HG03460 (cell line): ENCODE data around the gene UNC119.

Source experiments
- ATAC-seq: cut with Tn5 transposase; IDR thresholded peaks from one replicate; pipeline ENCODE4 v1.9.1; 2021; ENCODE audit not compliant: unreplicated experiment

Gene UNC119

GRCh38 chr17:28545141-28545503, 7.3 kb downstream of the UNC119 start:
- ATAC-seq, result no peak

GRCh38 chr17:28544402-28545140, 7.9 kb downstream of the UNC119 start:
- no peak for ATAC-seq

GRCh38 chr17:28541439-28541838, 11.0 kb downstream of the UNC119 start:
- no peak for ATAC-seq

GRCh38 chr17:28540231-28540630, 12.2 kb downstream of the UNC119 start:
- no peak for ATAC-seq

GRCh38 chr17:28538296-28538895, 14.0 kb downstream of the UNC119 start:
- no peak for ATAC-seq

- no peak for ATAC-seq
Observed at GRCh38 chr17:28537219-28537610, 15.2 kb downstream of the UNC119 start.

GRCh38 chr17:28536532-28537218, 15.7 kb downstream of the UNC119 start:
- ATAC-seq, result no peak

GRCh38 chr17:28534740-28535375, 17.6 kb downstream of the UNC119 start:
- no peak for ATAC-seq

GRCh38 chr17:28533091-28533807, 19.2 kb downstream of the UNC119 start:
- no peak for ATAC-seq

- no peak for ATAC-seq
Observed at GRCh38 chr17:28532050-28532960, 20.1 kb downstream of the UNC119 start.

GRCh38 chr17:28530926-28531325, 21.5 kb downstream of the UNC119 start:
- ATAC-seq, result no peak

GRCh38 chr17:28530250-28530649, 22.2 kb downstream of the UNC119 start:
- ATAC-seq, result no peak

- ATAC-seq, result no peak
Observed at GRCh38 chr17:28529013-28529400, 23.4 kb downstream of the UNC119 start.

- no peak for ATAC-seq
Observed at GRCh38 chr17:28528327-28529012, 24.0 kb downstream of the UNC119 start.

- no peak for ATAC-seq
Observed at GRCh38 chr17:28527859-28528258, 24.6 kb downstream of the UNC119 start.

- ATAC-seq, result no peak
Observed at GRCh38 chr17:28527181-28527681, 25.2 kb downstream of the UNC119 start.

- ATAC-seq, result no peak
Observed at GRCh38 chr17:28526381-28526780, 26.0 kb downstream of the UNC119 start.

- ATAC-seq, result no peak
Observed at GRCh38 chr17:28524476-28525424, 27.7 kb downstream of the UNC119 start.
